HG03457 (cell line): ENCODE data around the gene SLC25A26.
"Not testable (repeated sequence)": the region's sequence is repeated elsewhere in the genome, so short reads cannot be mapped to it uniquely, and the experiment has no call there.

Experiments used
- ATAC-seq: cut with Tn5 transposase; IDR thresholded peaks from one replicate; pipeline ENCODE4 v1.9.1; 2021; ENCODE audit warnings: moderate number of reproducible peaks; ENCODE audit not compliant: unreplicated experiment

SLC25A26 gene

DNA sequence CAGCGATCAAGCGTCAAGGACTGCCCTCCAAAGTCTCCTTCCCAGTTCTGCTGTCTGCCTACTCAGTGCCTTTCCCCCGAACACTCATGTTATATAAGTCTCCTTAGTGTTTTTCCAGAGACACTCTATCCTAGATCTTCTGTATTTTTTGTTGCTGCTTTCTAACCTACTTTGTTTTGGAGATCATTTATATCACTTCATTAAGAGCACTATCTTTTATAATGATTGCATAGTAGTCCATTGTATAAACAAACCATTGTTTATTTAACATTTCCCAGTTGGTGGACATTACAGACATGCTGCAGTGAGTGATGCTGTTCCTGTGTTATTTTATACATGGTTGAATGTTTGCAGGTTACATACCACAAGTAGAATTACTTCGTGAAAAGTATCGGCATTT lies 47.1 kb downstream of the SLC25A26 start:
- ATAC-seq: no peak

DNA sequence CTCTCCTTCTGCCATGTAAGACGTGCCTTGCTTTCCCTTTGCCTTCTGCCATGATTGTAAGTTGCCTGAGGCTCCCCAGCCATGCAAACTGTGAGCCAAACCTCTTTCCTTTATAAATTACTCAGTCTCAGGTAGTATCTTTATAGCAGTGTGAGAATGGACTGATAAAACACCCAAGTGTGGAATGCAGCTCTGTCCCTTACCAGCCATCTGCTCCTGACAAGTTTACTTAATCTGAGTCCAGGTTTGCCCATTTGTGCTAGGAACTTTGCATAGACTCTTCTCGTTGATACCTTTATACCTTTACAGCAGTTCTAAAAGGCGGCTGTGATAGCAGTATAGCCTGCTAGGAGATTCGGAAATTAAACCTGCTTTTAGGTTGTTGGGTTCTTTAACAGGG lies 48.1 kb downstream of the SLC25A26 start:
- no peak for ATAC-seq

DNA sequence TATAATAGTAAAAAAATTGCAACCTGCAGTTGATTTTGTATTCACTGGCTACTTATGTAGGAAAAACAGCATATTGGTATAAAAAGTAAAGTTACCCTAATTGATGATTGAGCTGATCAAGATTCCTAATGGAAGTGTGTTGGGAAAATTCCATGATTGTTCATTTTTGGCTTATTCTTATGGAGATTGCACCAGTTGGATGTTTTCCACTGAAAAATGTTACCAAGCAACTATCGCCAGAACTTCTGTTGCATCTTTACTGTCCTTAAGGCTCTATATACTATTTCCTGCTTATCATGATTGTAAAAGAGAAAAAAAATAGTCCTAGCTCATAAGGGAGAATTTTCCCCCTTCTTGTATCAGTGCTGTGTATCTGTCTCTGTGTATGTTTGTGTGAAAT lies 48.6 kb downstream of the SLC25A26 start:
- ATAC-seq: no peak

DNA sequence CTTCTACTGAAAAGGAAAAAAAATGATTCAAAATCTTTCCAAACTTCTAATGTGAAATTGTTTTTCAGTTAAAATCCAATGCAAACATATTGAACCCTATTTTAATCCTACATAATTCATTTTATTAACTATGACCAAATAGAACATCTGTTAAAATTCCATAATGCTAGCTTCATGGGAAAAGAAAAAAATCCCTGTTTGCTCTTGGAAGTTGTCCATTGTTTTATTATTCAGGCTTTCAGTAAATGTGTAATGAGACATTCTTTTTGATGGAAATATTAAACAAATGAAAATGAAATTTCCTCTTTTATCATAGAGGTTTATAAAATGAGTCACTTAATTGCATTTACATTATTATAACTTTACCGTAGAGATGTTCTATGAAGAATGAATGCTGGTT lies 49.5 kb downstream of the SLC25A26 start:
- ATAC-seq: no peak

DNA sequence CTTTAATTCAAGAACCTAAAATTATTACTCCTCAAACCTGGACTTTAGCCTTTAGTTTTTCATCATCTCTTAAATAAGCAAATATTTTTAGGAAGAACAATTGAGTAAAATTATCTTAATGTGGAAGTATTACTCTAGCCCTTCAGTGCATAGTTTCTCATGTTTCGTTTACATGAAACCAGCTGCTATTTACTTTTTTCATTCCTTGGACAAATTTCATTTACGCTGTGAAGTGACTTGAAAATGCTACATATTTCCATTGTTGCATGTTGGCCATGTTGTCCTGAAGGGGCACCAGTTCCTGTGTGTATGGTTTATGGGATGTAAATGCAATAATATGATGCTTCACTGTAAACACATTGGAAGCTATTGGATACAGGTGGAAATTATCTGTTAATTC lies 49.9 kb downstream of the SLC25A26 start:
- ATAC-seq: no peak

DNA sequence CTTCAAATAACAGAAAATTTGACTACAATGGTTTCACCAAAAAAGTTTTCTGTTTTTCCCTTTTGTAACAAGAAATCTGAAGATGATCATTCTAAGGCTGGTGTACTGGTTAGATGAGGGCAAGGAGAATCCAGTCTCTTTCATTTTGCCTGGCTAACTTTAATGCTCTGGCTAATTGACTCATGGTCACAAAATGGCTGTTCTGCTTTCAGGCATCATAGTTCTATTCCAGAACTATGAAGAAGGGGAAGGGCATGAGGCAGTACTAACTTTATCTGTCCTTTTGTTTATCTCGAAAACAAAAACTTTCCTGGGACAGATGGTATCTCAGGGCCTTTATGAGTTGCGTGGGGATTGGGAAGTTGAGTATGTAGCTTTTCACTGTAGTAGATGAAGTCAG lies 50.4 kb downstream of the SLC25A26 start:
- ATAC-seq: no peak

DNA sequence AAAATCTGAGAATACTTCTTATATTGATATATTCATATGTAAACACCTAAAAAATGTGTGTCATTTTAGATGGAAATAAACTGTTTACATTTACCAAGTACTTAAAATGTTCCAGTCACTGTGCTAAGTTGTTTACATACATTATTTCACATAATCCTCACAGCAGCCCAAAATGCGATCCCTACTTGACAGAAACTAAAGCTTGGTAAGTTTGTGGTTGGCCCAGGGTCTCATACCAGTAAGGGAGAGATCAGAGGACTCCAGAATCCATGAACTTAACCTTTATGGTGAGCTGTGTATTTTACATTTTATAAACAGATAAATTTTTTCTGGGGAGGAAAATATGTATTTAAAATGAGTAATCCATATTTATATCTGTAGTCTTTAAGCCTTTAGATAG lies 51.2 kb downstream of the SLC25A26 start:
- ATAC-seq: no peak

DNA sequence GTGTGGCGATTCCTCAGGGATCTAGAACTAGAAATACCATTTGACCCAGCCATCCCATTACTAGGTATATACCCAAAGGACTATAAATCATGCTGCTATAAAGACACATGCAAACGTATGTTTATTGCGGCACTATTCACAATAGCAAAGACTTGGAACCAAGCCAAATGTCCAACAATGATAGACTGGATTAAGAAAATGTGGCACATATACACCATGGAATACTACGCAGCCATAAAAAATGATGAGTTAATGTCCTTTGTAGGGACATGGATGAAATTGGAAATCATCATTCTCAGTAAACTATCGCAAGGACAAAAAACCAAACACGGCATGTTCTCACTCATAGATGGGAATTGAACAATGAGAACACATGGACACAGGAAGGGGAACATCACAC lies 54.0 kb downstream of the SLC25A26 start:
- ATAC-seq: not testable (repeated sequence)

DNA sequence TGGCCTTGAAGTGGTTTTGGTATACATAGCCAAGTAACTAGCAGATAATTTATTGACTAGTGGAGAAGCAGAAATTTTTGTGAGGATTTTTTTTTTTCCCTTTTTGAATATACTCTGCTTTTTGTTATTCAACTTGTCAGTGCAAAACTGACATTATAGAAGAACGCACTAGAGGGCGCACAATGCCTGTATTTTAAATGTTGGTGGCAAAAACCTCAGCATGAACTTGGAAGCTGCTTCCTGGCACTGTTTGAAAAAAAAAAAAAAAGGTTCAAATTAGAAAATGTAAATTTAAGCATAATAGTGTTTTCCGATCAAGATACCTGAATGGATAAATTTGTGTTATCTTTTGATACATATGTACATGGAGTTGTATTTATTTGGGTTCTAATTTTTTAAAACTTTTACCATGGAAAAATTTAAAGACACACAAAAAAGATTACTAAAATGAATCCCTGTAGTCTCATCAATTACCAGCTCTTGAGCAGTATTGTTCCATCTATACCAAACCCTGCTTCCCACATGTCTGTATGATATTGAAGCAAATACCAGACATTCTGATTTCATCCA lies 56.0 kb downstream of the SLC25A26 start:
- ATAC-seq: no peak

DNA sequence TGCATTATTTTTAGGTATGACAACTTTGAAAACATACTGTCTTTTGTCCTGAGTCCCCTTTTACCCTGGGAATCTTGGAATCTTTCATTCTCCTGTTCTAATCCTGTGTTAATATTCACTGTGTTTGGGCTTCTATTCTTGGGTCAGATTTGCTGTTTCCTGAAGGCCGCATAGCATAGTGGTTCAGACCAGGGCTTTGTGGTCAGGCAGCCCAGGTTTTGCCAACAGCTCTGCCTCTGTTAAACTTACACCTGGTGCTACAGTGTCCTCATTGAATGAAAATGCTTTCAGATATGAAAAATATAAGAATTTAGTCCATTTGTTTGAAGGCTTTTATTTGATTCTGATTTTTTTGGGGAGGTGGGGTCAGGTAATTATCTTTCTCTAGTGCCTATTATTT lies 58.4 kb downstream of the SLC25A26 start:
- no peak for ATAC-seq

DNA sequence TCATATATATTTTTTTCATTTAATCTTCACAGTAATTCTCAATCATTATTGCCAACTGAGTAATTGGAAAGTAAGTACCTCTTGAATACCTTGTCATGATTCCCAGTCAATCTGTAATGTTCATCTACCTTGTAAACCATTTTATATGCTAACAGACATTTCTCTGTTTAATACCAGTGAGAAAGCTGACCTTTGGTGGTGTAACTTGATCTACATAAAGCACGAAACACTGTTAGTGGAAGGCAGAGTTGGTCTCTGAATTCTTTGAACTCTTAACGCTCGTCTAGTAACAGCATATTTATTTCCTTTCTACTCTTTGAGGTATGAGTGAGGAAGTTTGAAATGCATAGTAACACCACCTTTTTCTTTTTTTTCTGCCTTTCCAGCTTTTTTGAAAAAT lies 59.5 kb downstream of the SLC25A26 start:
- ATAC-seq: no peak

DNA sequence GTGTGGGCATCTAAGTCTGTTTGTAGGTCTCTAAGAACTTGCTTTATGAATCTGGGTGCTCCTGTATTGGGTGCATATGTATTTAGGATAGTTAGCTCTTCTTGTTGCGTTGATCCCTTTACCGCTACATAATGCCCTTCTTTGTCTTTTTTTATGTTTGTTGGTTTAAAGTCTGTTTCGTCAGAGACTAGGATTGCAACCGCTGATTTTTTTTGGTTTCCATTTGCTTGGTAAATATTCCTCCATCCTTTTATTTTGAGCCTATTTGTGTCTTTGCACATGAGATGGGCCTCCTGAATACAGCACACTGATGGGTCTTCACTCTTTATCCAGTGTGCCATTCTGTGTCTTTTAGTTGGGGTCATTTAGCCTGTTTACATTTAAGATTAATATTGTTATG lies 71.1 kb downstream of the SLC25A26 start:
- not testable (repeated sequence) for ATAC-seq

DNA sequence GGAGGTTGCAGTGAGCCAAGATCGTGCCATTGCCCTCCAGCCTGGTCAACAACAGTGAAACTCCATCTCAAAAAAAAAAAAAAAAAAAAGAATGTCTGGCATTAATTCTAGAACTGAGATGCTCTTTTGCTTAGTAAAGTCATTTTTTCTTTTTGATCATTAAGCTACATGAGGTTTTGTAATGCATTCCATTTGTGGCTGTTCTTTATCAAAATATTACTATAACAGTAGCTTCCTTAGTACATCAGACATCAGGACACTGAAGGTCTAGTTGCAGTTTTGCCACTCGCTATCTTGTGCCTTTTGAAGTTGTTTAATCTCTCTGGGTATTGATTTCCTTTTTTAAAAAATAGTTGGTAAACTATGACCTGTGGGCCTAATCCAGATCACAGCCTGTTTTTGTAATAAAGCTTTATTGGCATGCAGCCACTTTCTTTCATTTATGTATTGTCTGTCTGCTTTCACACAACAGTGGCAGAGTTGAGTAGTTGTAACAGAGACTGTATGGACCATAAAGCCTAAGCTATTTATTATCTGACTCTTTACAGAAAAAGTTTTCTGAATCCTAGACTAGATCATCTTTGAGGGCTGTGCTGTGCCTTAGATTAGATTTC lies 76.6 kb downstream of the SLC25A26 start:
- no peak for ATAC-seq

DNA sequence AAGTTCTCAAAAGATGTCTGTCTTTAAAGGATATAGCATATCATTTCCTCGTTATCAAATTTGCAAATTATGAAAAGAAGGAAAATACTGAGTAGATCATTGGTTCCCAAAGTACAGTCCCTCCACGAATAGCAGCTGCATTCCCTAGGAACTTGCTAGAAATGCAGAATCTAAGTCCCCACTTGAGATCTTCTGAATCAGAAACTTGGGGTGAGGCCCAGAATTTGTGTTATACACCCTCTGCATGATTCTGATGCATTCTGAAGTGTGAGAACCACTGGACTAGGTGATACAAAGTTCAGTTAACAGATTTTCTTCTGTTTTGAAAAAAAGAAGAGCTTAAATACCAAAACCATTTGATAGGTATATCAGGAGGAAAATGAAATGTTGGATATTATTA lies 77.1 kb downstream of the SLC25A26 start:
- ATAC-seq: no peak

DNA sequence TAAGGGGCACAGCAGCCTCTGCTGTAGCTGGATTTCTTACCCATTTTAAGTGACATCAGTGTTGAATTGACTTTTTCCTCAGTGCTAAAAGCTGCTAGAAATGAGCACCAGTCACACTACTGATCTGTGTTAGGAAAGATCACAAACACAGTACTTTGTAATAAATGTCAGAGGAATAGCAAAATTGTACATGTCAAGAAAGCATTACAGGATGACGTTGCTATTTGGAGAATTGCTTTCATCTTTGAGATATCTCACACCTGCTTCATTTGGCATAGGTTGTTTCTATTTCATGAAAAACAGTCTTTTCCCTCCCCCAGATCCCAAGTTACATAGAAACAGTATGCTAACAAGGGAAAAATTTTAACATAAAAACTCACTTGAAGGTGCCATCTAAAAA lies 77.8 kb downstream of the SLC25A26 start:
- no peak for ATAC-seq

DNA sequence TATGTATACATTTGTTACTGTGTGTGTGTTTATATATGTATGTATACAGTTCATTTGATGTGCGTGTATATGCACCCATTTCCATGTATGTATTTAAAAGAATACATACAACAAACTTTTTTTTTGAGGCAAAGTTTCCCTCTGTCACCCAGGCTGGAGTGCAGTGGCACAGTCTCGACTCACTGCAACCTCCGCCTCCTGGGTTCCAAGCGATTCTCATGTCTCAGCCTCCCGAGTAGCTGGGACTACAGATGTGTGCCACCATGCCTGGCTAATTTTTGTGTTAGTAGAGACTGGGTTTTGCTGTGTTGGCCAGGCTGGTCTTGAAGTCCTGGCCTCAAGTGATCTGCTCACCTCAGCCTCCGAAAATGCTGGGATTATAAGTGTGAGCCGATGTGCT lies 78.3 kb downstream of the SLC25A26 start:
- not testable (repeated sequence) for ATAC-seq

DNA sequence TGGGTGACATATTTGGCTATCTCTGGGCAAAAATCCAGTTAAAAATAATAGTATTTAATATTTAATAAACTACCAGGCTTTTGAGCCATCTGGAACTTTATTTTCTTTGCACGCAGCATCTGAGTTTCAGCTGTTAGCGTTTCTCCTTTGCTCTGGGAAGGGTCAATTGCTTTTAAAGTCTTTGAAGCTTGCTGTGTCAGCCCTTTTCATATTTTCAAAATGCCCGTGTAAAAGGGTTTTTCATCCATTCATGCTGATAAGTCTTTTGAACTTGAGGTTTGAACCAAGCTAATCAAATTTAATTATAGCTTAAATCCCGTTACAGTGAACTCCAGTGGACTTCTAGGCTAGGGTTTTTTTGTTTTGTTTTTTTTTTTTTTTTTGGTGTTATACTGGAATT lies 79.1 kb downstream of the SLC25A26 start:
- no peak for ATAC-seq

DNA sequence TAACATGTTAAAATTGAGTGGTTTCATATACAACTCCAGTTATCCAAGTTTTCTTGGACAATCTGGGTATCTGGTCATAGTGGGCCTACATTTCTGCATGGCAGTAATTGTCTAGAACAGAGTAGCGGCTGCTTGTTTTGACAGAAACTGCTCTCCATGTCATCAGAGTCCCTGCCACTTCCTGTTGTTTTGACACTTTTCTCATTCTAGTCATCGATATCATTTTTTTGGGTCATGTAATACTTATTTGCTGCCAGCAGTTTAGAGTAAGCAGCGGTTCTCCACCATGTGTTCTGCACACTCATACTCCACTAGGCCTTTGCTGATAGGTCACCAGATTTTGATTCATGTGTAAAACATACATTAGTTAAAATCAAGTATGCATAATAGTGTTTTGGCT lies 81.5 kb downstream of the SLC25A26 start:
- ATAC-seq: peak; percentile 49

DNA sequence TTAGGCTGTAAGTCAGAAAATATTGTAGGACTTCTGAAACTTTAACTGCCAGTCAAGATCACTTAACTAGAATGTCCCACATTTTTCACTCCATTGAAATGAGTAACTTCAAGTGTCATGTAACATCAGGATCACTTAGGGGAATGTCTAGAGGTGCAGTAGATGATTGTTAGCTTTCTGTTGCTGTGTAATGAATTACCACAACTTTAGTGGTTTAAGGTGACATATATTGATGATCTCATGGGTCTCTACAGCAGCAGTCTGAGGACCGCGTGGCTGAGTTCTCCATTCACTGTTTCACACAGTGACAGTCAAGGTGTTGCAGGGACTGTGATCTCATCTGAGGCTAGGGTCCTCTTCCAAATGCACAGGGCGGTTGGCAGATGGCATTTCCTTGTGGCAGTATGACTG lies 82.7 kb downstream of the SLC25A26 start:
- ATAC-seq: peak; percentile 67

DNA sequence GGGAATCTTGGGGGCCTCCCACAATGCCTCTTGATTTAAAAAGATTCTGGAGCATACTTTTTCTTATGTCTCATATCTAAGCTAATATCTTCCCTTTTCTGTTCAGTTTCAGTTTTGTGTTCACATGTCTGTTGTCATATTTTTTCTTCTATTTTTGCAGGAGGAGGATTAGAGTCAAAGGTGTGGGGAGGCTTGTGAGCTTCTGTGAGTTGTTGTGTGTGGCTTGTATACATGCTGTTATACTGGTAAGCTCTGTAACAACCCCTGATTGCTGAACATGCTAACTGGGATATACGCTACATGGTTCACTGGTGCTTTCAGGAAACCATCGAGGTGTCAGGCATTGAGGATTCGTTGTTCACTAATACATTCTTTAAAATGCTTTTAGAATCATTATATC lies 83.5 kb downstream of the SLC25A26 start:
- ATAC-seq: no peak

DNA sequence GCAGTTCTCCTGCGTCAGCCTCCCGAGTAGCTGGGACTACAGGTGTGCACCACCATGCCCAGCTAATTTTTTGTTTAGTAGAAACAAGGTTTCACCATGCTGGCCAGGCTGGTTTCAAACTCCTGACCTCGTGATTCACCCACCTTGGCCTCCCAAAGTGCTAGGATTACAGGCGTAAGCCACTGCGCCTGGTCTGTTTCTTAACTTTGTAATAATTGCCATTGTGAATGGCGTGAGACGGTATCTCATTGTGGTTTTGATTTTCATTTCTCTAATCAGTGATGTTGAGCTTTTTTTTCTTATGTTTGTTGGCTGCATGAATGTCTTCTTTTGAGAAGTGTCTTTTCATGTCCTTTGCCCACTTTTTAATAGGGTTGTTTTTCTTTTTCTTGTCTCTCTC lies 85.3 kb downstream of the SLC25A26 start:
- not testable (repeated sequence) for ATAC-seq

DNA sequence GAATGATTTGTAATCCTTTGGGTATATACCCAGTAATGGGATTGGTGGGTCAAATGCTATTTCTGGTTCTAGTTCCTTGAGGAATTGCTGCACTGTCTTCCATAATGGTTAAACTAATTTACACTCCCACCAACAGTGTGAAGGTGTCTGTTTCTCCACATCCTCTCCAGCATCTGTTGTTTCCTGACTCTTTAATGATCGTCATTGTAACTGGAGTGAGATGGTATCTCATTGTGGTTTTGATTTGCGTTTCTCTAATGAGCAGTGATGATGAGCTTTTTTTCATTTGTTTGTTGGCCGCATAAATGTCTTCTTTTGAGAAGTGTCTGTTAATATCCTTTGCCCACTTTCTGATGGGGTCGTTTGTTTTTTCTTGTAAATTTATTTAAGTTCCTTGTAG lies 86.2 kb downstream of the SLC25A26 start:
- not testable (repeated sequence) for ATAC-seq

DNA sequence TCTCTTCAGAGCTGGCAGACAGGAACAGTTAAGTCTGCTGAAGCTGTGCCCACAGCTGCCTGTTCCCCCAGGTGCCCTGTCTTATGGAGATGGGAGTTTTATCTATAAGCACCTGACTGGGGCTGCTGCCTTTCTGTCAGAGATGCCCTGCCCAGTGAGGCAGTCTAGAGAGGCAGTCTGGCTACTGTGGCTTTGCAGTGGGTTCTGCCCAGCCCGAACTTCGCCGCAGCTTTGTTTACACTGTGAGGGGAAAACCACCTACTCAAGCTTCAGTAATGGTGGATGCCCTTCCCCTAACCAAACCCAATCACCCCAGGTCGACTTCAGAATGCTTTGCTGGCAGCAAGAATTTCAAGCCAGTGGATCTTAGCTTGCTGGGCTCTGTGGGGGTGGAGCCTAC lies 91.2 kb downstream of the SLC25A26 start:
- ATAC-seq: no peak
